ENCODE data around the gene PPP2R1B.

DNA sequence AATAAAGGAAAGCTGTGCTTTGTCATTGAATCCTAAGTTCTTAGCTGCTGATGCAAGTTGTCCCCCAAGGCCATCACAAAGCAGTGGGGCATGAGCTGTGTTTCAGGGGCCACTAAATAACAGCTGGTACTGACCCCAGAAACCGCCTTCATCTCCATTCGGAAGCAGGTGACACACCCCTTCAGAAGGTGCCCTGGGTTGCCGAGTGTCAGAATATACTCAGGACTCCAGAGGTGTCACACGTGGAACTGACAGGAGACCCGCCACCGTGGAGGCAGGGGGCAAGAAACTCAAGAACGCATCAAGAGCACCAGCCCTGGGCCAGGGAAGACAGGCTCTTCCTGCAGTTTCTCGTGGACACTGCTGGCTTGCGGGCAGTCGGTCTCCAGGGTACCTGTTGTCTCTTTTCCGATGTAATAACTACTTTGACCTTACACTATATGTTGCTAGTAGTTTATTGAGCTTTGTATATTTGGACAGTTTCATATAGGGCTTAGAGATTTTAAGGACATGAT lies 41.5 kb downstream of the PPP2R1B start:
- TF ChIP-seq, protein P1, sequence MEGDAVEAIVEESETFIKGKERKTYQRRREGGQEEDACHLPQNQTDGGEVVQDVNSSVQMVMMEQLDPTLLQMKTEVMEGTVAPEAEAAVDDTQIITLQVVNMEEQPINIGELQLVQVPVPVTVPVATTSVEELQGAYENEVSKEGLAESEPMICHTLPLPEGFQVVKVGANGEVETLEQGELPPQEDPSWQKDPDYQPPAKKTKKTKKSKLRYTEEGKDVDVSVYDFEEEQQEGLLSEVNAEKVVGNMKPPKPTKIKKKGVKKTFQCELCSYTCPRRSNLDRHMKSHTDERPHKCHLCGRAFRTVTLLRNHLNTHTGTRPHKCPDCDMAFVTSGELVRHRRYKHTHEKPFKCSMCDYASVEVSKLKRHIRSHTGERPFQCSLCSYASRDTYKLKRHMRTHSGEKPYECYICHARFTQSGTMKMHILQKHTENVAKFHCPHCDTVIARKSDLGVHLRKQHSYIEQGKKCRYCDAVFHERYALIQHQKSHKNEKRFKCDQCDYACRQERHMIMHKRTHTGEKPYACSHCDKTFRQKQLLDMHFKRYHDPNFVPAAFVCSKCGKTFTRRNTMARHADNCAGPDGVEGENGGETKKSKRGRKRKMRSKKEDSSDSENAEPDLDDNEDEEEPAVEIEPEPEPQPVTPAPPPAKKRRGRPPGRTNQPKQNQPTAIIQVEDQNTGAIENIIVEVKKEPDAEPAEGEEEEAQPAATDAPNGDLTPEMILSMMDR (IDR thresholded peaks at IDR 0.05; ENCODE audit: low read depth, low read length, poor library complexity, severe bottlenecking): no peak
- TF ChIP-seq EZH2phosphoT487 (IDR thresholded peaks at IDR 0.05; ENCODE audit: borderline replicate concordance, low read length): no peak
